Central memory CD4-positive, alpha-beta T cell (primary cell): ENCODE measurements around the gene SLC47A2.
"Not testable (repeated sequence)": the region's sequence is repeated elsewhere in the genome, so short reads cannot be mapped to it uniquely, and the experiment has no call there.

Experiments
- DNase-seq: peaks from one replicate; pipeline ENCODE4 v3.0.0; 2022

SLC47A2 gene

GRCh38 chr17:19705771-19706770, 10.3 kb downstream of the SLC47A2 start:
- no peak for DNase-seq

- no peak for DNase-seq
Measured at GRCh38 chr17:19705201-19705600, 11.2 kb downstream of the SLC47A2 start.

- DNase-seq: no peak
Measured at GRCh38 chr17:19703828-19704613, 12.4 kb downstream of the SLC47A2 start.

- DNase-seq: no peak
Measured at GRCh38 chr17:19703106-19703827, 13.1 kb downstream of the SLC47A2 start.

GRCh38 chr17:19702217-19702641, 14.2 kb downstream of the SLC47A2 start:
- DNase-seq: no peak

- DNase-seq: no peak
Measured at GRCh38 chr17:19686400-19687090, 29.8 kb downstream of the SLC47A2 start.

GRCh38 chr17:19684909-19685580, 31.3 kb downstream of the SLC47A2 start:
- DNase-seq: not testable (repeated sequence)

GRCh38 chr17:19683117-19683516, 33.3 kb downstream of the SLC47A2 start:
- DNase-seq: no peak

- DNase-seq: no peak
Measured at GRCh38 chr17:19678581-19679453, 37.6 kb downstream of the SLC47A2 start.

GRCh38 chr17:19677736-19678379, 38.5 kb downstream of the SLC47A2 start:
- no peak for DNase-seq

- no peak for DNase-seq
Measured at GRCh38 chr17:19676896-19677295, 39.5 kb downstream of the SLC47A2 start.

- no peak for DNase-seq
Measured at GRCh38 chr17:19673623-19674022, 42.8 kb downstream of the SLC47A2 start.

GRCh38 chr17:19672009-19672750, 44.2 kb downstream of the SLC47A2 start:
- DNase-seq: no peak

GRCh38 chr17:19671433-19671832, 45.0 kb downstream of the SLC47A2 start:
- DNase-seq: no peak

- no peak for DNase-seq
Measured at GRCh38 chr17:19670908-19671307, 45.5 kb downstream of the SLC47A2 start.

GRCh38 chr17:19669680-19670079, 46.7 kb downstream of the SLC47A2 start:
- not testable (repeated sequence) for DNase-seq

GRCh38 chr17:19664821-19665181, 51.6 kb downstream of the SLC47A2 start:
- DNase-seq: no peak

GRCh38 chr17:19664136-19664820, 52.1 kb downstream of the SLC47A2 start:
- DNase-seq: no peak

GRCh38 chr17:19663097-19663496, 53.3 kb downstream of the SLC47A2 start:
- DNase-seq: no peak
